GM18507 (cell line): ENCODE data around the gene PLCZ1.
"Not testable (repeated sequence)": the region's sequence is repeated elsewhere in the genome, so short reads cannot be mapped to it uniquely, and the experiment has no call there.

Experiments used
- DNase-seq: peaks from one replicate; pipeline ENCODE4 v3.0.0; 2011; ENCODE audit warnings: low read depth; ENCODE audit not compliant: insufficient read length; ENCODE audit errors: extremely low spot score
- FAIRE-seq: peaks from 2 replicates; lab custom pipeline; 2011; peaks lifted over from hg19 to GRCh38; lab: Jason Lieb, UNC

PLCZ1 gene

GRCh38 chr12:18706798-18707197 lies 31.0 kb downstream of the PLCZ1 start:
- no peak for DNase-seq

GRCh38 chr12:18703911-18704310 lies 33.9 kb downstream of the PLCZ1 start:
- FAIRE-seq (no peak), DNase-seq (no peak)

More at GRCh38 chr12:18706798-18707197, 31.0 kb downstream of the PLCZ1 start:
- no peak for FAIRE-seq

- DNase-seq: no peak
- FAIRE-seq: no peak
These were observed 34.5 kb downstream of the PLCZ1 start for GRCh38 chr12:18703321-18703720.

- FAIRE-seq: no peak
- DNase-seq: no peak
These were observed 37.5 kb downstream of the PLCZ1 start for GRCh38 chr12:18700271-18700670.

GRCh38 chr12:18696971-18697602 lies 40.7 kb downstream of the PLCZ1 start:
- no peak for FAIRE-seq

GRCh38 chr12:18693986-18694385 lies 43.8 kb downstream of the PLCZ1 start:
- not testable (repeated sequence) for DNase-seq

More at GRCh38 chr12:18696971-18697602, 40.7 kb downstream of the PLCZ1 start:
- no peak for DNase-seq

GRCh38 chr12:18690653-18691052 lies 47.2 kb downstream of the PLCZ1 start:
- FAIRE-seq (no peak), DNase-seq (no peak)

More at GRCh38 chr12:18693986-18694385, 43.8 kb downstream of the PLCZ1 start:
- FAIRE-seq: not testable (repeated sequence)

GRCh38 chr12:18689771-18690170 lies 48.0 kb downstream of the PLCZ1 start:
- DNase-seq: no peak
- FAIRE-seq: no peak

GRCh38 chr12:18684430-18684829 lies 53.4 kb downstream of the PLCZ1 start:
- FAIRE-seq: no peak

DNA sequence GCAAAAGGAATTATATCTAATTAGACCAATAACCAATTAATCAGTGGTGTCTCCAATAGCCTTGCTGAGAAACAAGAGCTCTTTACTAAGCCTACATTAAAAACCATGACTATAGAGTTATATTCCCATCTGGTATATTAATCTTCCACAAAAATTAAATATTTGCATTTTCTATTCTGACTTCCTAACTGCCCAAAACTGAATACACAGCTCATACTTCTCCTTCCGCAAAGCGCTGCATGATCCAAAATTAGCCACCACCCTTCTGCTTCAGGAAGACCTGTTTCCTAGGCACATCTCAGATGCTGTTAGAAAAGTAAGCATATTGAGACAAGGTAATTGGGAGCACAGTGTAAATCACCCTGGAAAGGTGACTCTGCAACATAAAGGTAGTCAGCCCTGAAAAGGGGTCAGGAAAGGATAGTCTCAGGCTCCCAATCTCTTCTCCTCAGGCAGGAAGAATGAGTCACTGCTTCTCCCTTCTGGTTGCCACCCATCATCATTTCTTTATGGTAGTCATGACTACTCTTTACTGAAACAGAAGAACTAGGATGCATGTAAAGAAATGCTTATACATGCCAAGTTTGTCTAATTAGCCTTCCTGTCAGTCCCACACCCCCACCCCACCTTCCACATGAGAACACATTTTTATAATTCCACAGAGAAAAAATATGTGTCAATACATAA lies 54.3 kb downstream of the PLCZ1 start:
- DNase-seq (no peak), FAIRE-seq (no peak)

More at GRCh38 chr12:18684430-18684829, 53.4 kb downstream of the PLCZ1 start:
- DNase-seq: no peak

DNA sequence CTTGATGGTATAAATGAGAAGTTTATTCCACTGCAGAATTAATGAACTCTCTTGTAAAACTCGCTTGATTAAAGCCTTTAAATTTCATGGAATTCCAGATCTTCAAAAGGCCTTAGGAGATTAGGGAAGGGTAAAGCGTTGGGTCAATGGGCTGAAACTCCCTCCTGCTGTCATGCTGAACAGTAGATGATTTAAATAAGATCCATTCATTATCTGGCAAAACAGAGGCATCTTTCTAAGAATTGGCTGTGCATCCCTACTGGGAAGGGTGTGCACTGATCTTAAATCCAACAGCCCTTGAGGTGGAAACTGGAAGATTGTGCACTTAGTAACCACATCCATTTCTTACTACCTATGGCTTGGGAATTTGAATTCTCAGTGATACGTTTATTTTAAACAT lies 56.0 kb downstream of the PLCZ1 start:
- no peak for DNase-seq
- no peak for FAIRE-seq

GRCh38 chr12:18676996-18677588 lies 60.7 kb downstream of the PLCZ1 start:
- no peak for DNase-seq
- FAIRE-seq: no peak

DNA sequence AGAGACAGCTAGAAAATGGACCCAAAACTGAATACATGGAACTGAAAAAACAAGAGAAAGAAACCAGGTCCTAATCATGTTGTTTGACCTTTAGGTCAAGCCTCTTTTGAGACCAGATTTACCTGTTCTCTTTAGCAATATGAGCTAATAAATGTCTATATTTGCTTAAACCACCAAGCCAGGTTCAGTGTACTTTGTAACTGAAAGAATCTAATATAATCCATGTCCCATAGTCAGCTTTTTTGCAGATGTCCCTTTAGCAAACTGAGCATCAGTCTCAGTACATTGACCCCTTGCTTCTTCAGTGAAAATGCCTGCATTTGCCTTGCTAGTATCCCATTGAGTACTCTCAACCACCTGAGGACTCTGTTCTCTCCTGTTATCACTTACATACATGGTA lies 61.7 kb downstream of the PLCZ1 start:
- FAIRE-seq (no peak), DNase-seq (no peak)

DNA sequence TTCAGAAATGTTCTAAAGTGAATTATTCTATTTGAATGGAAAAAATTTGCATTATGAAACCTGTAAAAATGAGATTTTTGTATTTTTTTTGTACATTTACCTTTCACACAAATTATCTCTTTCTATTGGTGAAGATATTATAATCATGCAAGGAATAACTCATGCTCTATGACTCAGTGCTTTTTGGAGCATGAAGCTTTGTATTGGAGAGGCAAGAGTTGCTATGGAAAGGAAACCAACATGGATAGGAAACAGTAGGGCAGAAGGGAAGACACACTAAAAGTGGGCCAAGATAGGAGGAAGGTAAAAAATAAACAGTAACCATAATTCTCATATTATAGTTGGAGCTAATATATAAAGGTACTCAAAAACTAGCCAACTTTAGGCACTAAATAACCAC lies 79.0 kb downstream of the PLCZ1 start:
- DNase-seq: no peak

GRCh38 chr12:18658179-18658578 lies 79.6 kb downstream of the PLCZ1 start:
- no peak for FAIRE-seq
- no peak for DNase-seq

More for the DNA sequence above, 79.0 kb downstream of the PLCZ1 start:
- no peak for FAIRE-seq

DNA sequence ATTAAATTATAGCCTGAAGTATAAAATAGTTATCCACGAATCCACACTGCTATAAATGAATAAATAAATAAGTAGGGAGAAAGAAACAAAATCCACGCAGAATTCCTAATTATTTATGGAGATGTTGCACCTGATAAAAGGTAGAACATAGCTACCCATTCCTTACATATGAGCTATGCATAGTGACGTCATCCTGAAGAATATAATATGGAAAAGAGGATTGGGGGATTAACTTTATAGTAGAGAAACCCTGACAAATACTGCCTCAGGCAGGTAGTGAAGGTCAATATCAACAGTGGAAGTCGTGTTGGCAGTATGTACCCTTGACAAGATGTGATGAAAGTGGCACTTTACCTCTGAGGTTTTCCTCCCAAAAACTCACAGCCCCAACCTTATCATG lies 82.5 kb downstream of the PLCZ1 start:
- FAIRE-seq (no peak), DNase-seq (no peak)

DNA sequence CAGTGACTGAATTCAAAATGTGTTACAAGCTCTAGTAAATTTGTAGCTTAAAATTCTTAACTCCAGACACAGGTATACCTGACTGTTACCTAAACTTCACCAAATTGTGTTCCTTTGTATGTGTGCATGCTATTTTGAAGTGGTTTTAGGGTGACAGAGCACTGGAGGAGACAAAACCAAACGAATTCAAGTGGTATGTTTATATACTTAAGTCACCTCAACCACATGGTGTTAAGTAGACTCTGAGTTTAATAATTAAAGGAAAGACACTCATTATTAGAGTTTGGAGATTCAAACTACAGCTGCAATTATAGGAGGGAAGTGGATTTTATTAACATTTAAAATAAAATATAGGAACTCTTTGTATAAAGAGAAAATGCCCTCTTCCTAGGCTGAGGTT lies 84.3 kb downstream of the PLCZ1 start:
- DNase-seq: no peak
- no peak for FAIRE-seq

- FAIRE-seq: no peak
These were observed 85.2 kb downstream of the PLCZ1 start for GRCh38 chr12:18652596-18652995.

DNA sequence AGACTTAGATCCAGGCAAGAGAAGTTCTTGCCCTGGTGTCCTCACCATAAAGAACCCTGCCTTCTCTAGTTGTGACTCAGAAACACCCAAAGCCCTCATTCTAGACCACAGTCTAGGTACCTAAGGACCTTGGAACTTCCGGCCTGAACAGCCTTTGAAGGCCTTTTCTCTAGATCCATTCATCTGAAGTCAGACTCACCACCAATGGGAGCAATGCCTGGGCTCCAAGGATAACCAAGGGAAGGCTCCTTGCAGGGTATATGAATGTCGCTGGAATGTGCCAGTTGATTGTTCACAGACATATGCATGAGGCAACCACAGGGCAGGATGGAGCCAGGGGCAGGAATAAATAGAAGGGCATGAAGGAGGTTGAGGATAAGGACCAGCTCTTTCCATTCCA lies 86.3 kb downstream of the PLCZ1 start:
- FAIRE-seq (no peak), DNase-seq (no peak)

More at GRCh38 chr12:18652596-18652995, 85.2 kb downstream of the PLCZ1 start:
- no peak for DNase-seq

DNA sequence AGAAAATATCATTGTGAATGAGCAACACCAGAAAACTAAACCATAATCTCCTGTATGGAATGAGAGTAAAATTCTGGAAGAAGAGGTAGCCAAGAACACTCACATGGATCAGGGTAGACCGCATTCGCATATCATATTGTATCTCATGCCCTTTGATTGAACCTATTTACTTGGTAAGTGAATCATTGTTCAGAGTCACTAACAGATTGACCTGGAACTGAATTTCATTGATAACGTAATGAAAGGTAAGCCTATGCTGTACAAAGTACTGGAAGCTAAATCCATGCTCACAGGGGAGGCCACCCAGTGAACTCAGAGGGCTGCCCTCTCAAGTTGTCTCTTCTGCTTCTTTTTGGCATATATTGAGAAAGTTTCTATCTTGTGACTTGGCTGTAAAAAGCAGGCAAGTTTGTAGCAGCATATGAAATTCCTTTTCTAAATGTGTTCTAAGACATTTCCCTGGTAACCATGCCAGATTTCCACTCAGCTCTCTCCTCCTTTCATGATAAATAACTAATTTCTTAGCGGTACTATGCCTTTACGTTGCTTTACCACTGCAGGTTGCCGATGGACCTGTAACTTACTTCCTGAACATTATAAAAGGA lies 91.4 kb downstream of the PLCZ1 start:
- DNase-seq: no peak
- no peak for FAIRE-seq
